Measurements from ENCODE around the gene PHF19.

The PHF19 gene
- 56.3 to 161 (median 97.4) reads per million in 3 experiments for total RNA-seq

DNA sequence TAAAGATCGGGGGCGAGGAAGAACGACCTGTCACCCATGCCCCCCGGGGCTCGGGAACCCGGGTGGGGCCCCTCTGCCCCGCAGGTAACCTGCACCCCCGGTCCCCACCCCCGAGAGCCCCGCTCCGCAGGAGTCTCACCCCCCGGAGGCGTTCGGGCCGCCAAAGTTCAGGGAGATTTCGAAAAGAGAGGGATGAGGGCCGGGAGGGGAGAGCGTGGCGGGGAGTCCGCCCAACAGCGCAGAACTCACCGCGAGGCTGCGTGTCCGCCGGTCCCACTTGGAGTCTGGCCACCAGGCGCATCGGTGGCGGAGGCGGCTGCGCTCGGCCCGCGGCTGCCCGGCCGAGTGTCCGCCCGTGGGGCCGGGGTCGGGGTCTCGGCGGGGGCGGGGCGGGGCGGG lies at the start of gene PHF19:
Gene PHF19, minus strand, starts transcription at position 347 of the 399 bp plus-strand sequence. CDS start 2,447 bp downstream, outside the sequence.
- no peak for DNase-seq

GRCh38 chr9:120926397-120926928 lies 49.5 kb upstream of the PHF19 start, which contains the start of gene TRAF1:
Gene TRAF1 (minus strand): TSS chr9:120926796. CDS start chr9:120926075, 721 bp downstream.
- DNase-seq, result peak; percentile 46

- DNase-seq, result peak; percentile 66
Observed at GRCh38 chr9:120925535-120926396, 48.8 kb upstream of the PHF19 start.

DNA sequence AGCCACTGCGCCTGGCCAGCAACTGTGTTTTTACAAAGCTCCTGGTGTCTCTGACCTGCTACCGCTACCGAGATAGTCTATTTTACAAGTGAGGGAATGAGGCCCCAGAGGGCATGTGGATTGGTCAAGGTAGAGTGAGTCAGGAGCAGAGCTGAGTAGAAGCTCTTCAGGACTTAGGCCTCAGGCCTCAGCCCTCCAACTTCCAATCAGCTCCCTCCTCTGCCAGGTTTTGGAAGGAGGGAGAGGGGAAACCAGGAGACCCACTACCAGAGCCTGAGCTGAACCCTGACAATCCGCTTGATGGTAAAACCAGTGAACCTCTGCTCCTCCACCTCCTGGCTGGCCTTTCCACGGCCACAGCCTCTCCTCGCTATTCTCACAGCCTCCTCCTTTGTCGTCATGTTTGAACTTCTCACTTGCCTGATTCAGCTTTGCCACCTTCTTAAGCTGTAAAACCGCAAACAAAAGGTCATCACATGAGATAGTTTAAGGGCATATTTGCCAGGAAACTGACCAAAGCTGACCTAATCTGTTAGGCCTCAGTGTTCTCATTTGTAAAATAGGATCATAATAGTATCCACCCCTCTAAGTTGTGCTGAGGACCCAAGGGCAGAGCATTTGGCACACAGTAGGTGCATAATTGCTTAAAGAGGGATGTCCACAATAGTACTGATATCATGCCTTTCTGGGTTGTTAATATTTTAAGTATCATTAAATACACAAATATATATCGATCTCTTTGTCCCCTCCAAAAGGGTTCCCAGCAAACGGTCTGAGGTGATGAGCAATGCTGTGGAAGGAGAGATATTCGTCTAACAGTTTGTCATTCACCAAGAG lies 47.9 kb upstream of the PHF19 start:
- DNase-seq, result no peak

DNA sequence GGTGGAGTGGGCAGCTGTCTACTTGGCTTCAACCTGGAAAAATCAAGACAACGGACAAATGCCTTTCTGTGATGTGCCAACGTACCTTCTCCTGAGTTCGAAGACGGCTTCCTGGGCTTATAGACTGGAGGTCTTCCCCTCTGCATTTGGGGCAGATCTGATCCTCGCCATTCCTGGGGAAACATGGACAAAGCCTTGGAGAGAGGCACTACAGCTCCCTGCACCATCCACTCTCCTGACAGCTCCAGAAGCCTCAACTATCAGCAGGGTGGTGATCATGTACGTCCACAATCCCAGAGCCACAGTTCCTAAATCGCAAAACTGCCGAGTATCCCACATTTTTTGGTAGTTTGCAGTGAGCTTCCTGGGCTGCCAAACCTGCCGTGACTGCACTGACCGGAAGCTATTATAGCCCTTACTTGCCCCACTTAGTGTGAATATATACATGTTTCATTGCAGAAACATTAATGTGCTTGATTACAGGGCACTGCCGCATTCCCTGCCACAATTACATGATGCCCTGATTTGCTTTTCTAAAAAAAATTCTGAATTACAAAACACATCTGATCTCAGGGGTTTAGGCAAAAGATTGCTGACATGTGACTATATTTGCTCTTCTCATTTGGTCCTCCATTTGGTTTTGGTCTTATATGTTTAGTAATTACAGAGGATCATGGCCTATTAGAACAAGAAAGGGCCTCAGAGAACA lies 46.8 kb upstream of the PHF19 start:
- no peak for DNase-seq

GRCh38 chr9:120922404-120923195 lies 45.6 kb upstream of the PHF19 start:
- DNase-seq, result no peak

GRCh38 chr9:120921661-120922181 lies 44.7 kb upstream of the PHF19 start:
- DNase-seq, result no peak

DNA sequence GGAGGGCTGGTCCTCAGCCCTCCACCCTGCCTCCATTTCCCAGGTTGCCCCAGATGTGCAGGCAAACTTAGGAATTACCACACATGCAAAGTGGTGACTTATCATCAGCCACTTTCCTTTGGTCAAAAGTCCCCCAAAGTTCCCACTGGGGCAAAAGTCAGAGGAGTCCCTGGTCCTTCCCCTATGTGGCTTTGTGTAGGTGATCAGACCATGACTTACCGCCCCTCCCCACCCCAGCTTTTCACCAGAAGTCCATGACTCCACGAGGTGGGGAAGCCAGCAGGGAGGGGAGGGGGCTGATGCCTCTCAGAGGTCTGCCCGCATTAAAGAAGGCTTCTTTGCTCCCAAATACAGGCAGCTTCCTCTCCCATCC lies 43.8 kb upstream of the PHF19 start:
- no peak for DNase-seq

GRCh38 chr9:120919843-120920805 lies 43.1 kb upstream of the PHF19 start:
- DNase-seq, result no peak

- no peak for DNase-seq
Observed at GRCh38 chr9:120918931-120919842, 42.2 kb upstream of the PHF19 start.

DNA sequence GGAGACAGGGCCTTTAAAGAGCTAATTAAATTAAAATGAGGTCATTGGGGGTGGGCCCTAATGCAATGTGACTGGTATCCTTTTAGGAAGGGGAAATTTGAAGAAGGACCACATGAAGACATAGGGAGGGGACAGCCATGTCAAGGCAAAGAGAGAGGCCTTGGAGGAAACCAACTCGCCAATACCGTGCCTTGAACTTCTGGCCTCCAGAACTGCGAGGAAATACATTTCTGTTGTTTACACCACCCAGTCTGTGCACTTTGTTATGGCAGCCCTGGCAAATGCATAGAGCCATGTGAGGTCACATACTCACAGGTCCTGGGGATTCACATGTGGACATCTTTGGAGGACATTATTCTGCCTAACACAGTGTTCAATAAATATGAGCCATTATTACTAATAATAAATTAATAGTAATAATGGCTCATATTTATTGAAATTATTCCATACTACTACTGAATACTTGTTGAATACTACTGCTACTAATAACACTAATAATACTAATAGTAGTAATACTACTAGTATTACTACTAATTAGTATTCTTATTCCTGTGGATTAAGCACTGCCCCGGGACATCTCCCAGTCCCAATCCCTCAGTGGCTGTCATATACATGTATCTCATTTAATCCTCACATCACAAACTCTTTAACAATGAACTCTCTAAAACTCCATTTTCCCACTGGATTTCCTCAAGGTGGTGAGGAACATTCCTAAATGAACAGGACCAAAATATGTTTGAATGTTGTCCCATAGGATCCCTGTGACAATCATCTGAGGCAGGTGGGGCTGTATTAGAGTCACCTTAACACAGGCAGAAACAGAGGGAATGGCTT lies 41.2 kb upstream of the PHF19 start:
- DNase-seq, result no peak

- DNase-seq, result no peak
Observed at GRCh38 chr9:120916991-120917880, 40.2 kb upstream of the PHF19 start.

- DNase-seq, result no peak
Observed at GRCh38 chr9:120916588-120916987, 39.6 kb upstream of the PHF19 start.

- peak; percentile 65 for DNase-seq
Observed at GRCh38 chr9:120915854-120916470, 39.0 kb upstream of the PHF19 start.

GRCh38 chr9:120914953-120915352 lies 38.0 kb upstream of the PHF19 start:
- no peak for DNase-seq

- no peak for DNase-seq
Observed at GRCh38 chr9:120914396-120914795, 37.4 kb upstream of the PHF19 start.
